ENCODE measurements around the gene EFNB2. TPM values are rescaled to one million over a fixed set of nuclear protein-coding genes. Genes with fewer than 3 reads are reported as not detected.
A peak's percentile ranks its signal among the peaks of the same experiment; 100 is the strongest.

The EFNB2 gene
- total RNA-seq, 1 experiment from 2014 or later, result 17.5 TPM

DNA sequence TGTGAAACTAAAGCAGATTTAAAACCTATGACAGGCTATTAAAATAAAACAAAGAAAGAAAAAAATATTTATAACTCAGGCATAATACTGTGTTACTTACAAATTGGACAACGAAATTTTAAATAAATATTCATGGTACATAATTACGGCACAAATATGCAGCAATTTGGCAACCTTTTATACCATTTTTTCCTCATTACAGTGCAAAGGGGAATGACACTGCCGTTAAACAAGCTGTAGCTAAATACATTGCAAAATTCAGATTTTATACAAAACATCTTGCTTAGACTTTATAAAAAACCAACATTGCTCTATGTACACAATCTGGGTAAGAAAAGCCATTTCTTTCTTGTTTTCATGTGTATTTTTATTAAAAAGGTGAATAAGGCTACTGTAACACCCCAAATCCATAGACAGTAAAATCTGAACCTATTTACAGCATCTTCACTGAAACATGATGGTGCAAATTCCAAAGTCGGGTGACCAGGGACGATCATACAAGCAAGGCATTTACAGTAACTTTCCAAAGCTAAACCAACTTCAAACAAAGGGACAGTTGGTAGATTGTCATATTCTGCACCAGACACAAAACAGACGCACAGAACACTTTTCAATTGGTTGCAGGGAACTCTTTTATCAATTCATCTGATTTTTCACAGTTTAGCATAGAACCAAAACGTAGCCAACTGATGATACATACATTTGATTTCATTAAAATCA is 45.5 kb downstream of the EFNB2 start:
- Histone ChIP-seq H3K9me2 (ENCODE audit: insufficient read depth) (no peaks in the 10 kb centered on the region), H3K79me2 (ENCODE audit: low read depth) (peaks cover 13% of the 10 kb centered on the region), H3K4me2 (no peak overlapping the region), H3K27ac (no peak overlapping the region), H3K36me3 (ENCODE audit: low read depth) (peaks cover 21% of the 10 kb centered on the region), H3K9me3 (ENCODE audit: insufficient read depth, low read depth) (no peaks in the 10 kb centered on the region), H3K4me1 (replicated peaks; ENCODE audit: insufficient read depth) (no peaks in the 10 kb centered on the region), H2AFZ (no peak overlapping the region), H4K20me1 (ENCODE audit: insufficient read depth) (no peaks in the 10 kb centered on the region), H3K4me3 (no peak overlapping the region), H3K27me3 (ENCODE audit: insufficient read depth, low read depth) (no peaks in the 10 kb centered on the region), H3F3A (ENCODE audit: insufficient read depth, low read depth) (peaks cover 28% of the 10 kb centered on the region)
- ChIA-PET POLR2A (ENCODE audit: unreplicated experiment) (no interaction called here), CTCF (no interaction called here)
- no TSS peak for BruUV-seq (replicated peaks)
- TF ChIP-seq CTCF (conservative IDR thresholded peaks at IDR 0.05) (no peak), EZH2 (IDR thresholded peaks at IDR 0.05; ENCODE audit: low read depth) (no peak)
- DNase-seq, result no peak
- intact Hi-C loops (cut with micrococcal nuclease; ENCODE audit: unreplicated experiment), result no loop called here

DNA sequence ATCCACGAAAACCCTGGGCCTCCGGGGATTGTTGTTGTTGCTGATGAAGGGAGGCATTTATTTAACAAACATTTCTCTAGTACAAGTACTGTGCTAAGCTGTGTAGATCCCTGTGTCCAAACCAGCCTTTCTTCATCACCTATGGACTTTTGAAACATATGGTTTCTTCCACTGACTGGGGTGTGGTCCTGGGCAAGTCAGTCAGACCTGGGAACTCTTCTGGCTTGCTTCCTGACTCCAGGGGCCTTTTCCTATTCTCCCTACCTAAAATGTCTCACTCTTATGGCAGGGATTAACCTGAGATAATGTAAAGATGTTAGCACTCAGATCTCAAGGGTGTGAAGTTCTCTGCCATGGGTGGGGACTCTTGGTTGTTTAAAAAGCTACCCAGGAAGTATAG is 46.8 kb downstream of the EFNB2 start:
- BruUV-seq (replicated peaks), result no TSS peak
- ChIA-PET CTCF (interaction anchor here (0.6 kb wide), 1 partner anchor 310 kb away, joined by 3 read pairs; no protein-coding TSS in a partner anchor), POLR2A (ENCODE audit: unreplicated experiment) (no interaction called here)
- Histone ChIP-seq H3K4me1 (replicated peaks; ENCODE audit: insufficient read depth) (no peaks in the 10 kb centered on the region), H3K79me2 (ENCODE audit: low read depth) (no peaks in the 10 kb centered on the region), H3K9me2 (ENCODE audit: insufficient read depth) (no peaks in the 10 kb centered on the region), H3K27ac (0 out of 2 replicates have a peak overlapping the region, but pooled peaks have one; percentile 0), H3F3A (ENCODE audit: insufficient read depth, low read depth) (peaks cover 28% of the 10 kb centered on the region), H4K20me1 (ENCODE audit: insufficient read depth) (no peaks in the 10 kb centered on the region), H3K4me3 (no peak overlapping the region), H3K27me3 (ENCODE audit: insufficient read depth, low read depth) (no peaks in the 10 kb centered on the region), H2AFZ (no peak overlapping the region), H3K36me3 (ENCODE audit: low read depth) (peaks cover 8% of the 10 kb centered on the region), H3K9me3 (ENCODE audit: insufficient read depth, low read depth) (no peaks in the 10 kb centered on the region), H3K4me2 (no peak overlapping the region)
- no peak for TF ChIP-seq EZH2 (IDR thresholded peaks at IDR 0.05; ENCODE audit: low read depth)
- no peak for DNase-seq
- intact Hi-C loops (cut with micrococcal nuclease; ENCODE audit: unreplicated experiment), result no loop called here

DNA sequence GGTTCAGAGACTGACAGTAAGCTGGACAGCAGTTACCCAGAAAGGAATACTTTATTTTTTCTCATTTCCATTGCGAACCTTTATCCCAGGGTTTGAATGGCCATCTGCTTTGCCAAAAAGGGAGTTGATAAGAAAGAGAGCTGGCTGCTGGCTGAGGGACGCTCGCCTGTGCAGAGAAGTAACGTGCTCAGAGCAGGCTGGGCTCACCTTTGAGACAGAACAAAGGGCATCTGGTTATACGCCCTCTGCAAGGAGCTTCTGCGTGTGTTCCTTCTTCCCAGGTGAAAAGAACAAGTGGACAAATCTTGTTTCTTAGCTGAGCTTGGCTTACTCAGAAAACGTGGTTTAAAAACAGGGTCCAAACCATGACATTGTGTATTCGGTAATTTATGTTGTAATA is 47.4 kb downstream of the EFNB2 start:
- no TSS peak for BruUV-seq (replicated peaks)

More for the DNA sequence above, 47.4 kb downstream of the EFNB2 start:
- no peaks in the 10 kb centered on the region for H3K9me3 ChIP-seq (ENCODE audit: insufficient read depth, low read depth)
- no peaks in the 10 kb centered on the region for H3K9me2 ChIP-seq (ENCODE audit: insufficient read depth)
- CTCF ChIA-PET, result interaction anchor here (0.6 kb wide), 1 partner anchor 311 kb away, joined by 3 read pairs; no protein-coding TSS in a partner anchor
- no peak overlapping the region for H3K4me3 ChIP-seq
- H3K4me2 ChIP-seq, result no peak overlapping the region
- peaks cover 2% of the 10 kb centered on the region for H3K36me3 ChIP-seq (ENCODE audit: low read depth)
- intact Hi-C loops (cut with micrococcal nuclease; ENCODE audit: unreplicated experiment), result no loop called here
- no peak overlapping the region for H2AFZ ChIP-seq
- no peak for DNase-seq
- H3K4me1 ChIP-seq (replicated peaks; ENCODE audit: insufficient read depth), result no peaks in the 10 kb centered on the region
- no peaks in the 10 kb centered on the region for H3K27me3 ChIP-seq (ENCODE audit: insufficient read depth, low read depth)
- H3F3A ChIP-seq (ENCODE audit: insufficient read depth, low read depth), result peaks cover 28% of the 10 kb centered on the region
- H4K20me1 ChIP-seq (ENCODE audit: insufficient read depth), result no peaks in the 10 kb centered on the region
- no peaks in the 10 kb centered on the region for H3K79me2 ChIP-seq (ENCODE audit: low read depth)
- POLR2A ChIA-PET (ENCODE audit: unreplicated experiment), result no interaction called here
- TF ChIP-seq CTCF (conservative IDR thresholded peaks at IDR 0.05) (no peak), EZH2 (IDR thresholded peaks at IDR 0.05; ENCODE audit: low read depth) (no peak)
- 0 out of 2 replicates have a peak overlapping the region, but pooled peaks have one; percentile 0 for H3K27ac ChIP-seq
